ENCODE measurements around the gene SLFN12L. TPM values are rescaled to one million over a fixed set of nuclear protein-coding genes. Genes with fewer than 3 reads are reported as not detected.
A peak's percentile ranks its signal among the peaks of the same experiment; 100 is the strongest.

The SLFN12L gene
- total RNA-seq, 2 donors from 2014 or later: not detected

- Mint-ChIP-seq H3K36me3 (ENCODE audit: low read depth) (no peaks in the 10 kb centered on the region), H3K27ac (no peak overlapping the region), H3K4me3 (no peak overlapping the region), H3K4me1 (peaks cover 3% of the 10 kb centered on the region), H3K27me3 (ENCODE audit: insufficient read depth) (peaks cover 94% of the 10 kb centered on the region), H3K9me3 (peaks cover 5% of the 10 kb centered on the region)
- Histone ChIP-seq H3K36me3 (ENCODE audit: control insufficient read depth, insufficient read depth, low read length) (no peaks in the 10 kb centered on the region), H3K9me3 (ENCODE audit: control insufficient read depth, low read length) (no peaks in the 10 kb centered on the region), H3K4me1 (ENCODE audit: control insufficient read depth, insufficient read depth, low read length) (no peaks in the 10 kb centered on the region), H3K4me3 (ENCODE audit: low read length) (no peak overlapping the region), H3K27ac (ENCODE audit: low read depth, low read length) (no peak overlapping the region), H3K9ac (ENCODE audit: extremely low read depth, low read length, poor library complexity, severe bottlenecking) (no peak overlapping the region), H3K27me3 (ENCODE audit: control insufficient read depth, insufficient read depth, low read length, poor library complexity, severe bottlenecking) (peaks cover 70% of the 10 kb centered on the region)
- no peak for TF ChIP-seq CTCF (conservative IDR thresholded peaks at IDR 0.05)
- DNase-seq: no peak
- 77 to 90% methylated on average over 3 of the region's 3 CpGs for WGBS, 2 experiments (ENCODE audit: insufficient coverage in 1 of 2, insufficient read length in 1 of 2)
These were observed 46.1 kb downstream of the SLFN12L start for GRCh38 chr17:35491417-35491816.

GRCh38 chr17:35489944-35490343 is 47.5 kb downstream of the SLFN12L start:
- WGBS, 2 experiments (ENCODE audit: insufficient coverage in 1 of 2, insufficient read length in 1 of 2): 88 to 90% methylated on average over 3 to 18 of the region's 18 CpGs
- no peak for TF ChIP-seq CTCF (conservative IDR thresholded peaks at IDR 0.05)
- H3K9me3 ChIP-seq (ENCODE audit: control insufficient read depth, low read length): no peaks in the 10 kb centered on the region
- no peaks in the 10 kb centered on the region for H3K4me1 ChIP-seq (ENCODE audit: control insufficient read depth, insufficient read depth, low read length)
- no peak overlapping the region for H3K9ac ChIP-seq (ENCODE audit: extremely low read depth, low read length, poor library complexity, severe bottlenecking)
- DNase-seq: peak; percentile 59
- H3K9me3 Mint-ChIP-seq: peaks cover 5% of the 10 kb centered on the region
- H3K4me3 Mint-ChIP-seq: no peak overlapping the region
- peaks cover 63% of the 10 kb centered on the region for H3K27me3 ChIP-seq (ENCODE audit: control insufficient read depth, insufficient read depth, low read length, poor library complexity, severe bottlenecking)
- no peaks in the 10 kb centered on the region for H3K36me3 Mint-ChIP-seq (ENCODE audit: low read depth)
- no peaks in the 10 kb centered on the region for H3K36me3 ChIP-seq (ENCODE audit: control insufficient read depth, insufficient read depth, low read length)
- no peak overlapping the region for H3K27ac ChIP-seq (ENCODE audit: low read depth, low read length)
- peaks cover 94% of the 10 kb centered on the region for H3K27me3 Mint-ChIP-seq (ENCODE audit: insufficient read depth)
- H3K4me3 ChIP-seq (ENCODE audit: low read length): no peak overlapping the region
- no peak overlapping the region for H3K27ac Mint-ChIP-seq
- peaks cover 3% of the 10 kb centered on the region for H3K4me1 Mint-ChIP-seq

- Histone ChIP-seq H3K36me3 (ENCODE audit: control insufficient read depth, insufficient read depth, low read length) (no peaks in the 10 kb centered on the region), H3K27ac (ENCODE audit: low read depth, low read length) (no peak overlapping the region), H3K4me3 (ENCODE audit: low read length) (no peak overlapping the region), H3K27me3 (ENCODE audit: control insufficient read depth, insufficient read depth, low read length, poor library complexity, severe bottlenecking) (peaks cover 70% of the 10 kb centered on the region), H3K9me3 (ENCODE audit: control insufficient read depth, low read length) (no peaks in the 10 kb centered on the region), H3K9ac (ENCODE audit: extremely low read depth, low read length, poor library complexity, severe bottlenecking) (no peak overlapping the region), H3K4me1 (ENCODE audit: control insufficient read depth, insufficient read depth, low read length) (no peaks in the 10 kb centered on the region)
- no peak overlapping the region for H3K27ac Mint-ChIP-seq
- H3K4me1 Mint-ChIP-seq: peaks cover 2% of the 10 kb centered on the region
- H3K9me3 Mint-ChIP-seq: peaks cover 5% of the 10 kb centered on the region
- no peak for DNase-seq
- WGBS, 2 experiments (ENCODE audit: insufficient coverage in 1 of 2, insufficient read length in 1 of 2): 86 to 90% methylated on average over 15 of the region's 15 CpGs
- no peak overlapping the region for H3K4me3 Mint-ChIP-seq
- no peak for TF ChIP-seq CTCF (conservative IDR thresholded peaks at IDR 0.05)
- no peaks in the 10 kb centered on the region for H3K36me3 Mint-ChIP-seq (ENCODE audit: low read depth)
- peaks cover 98% of the 10 kb centered on the region for H3K27me3 Mint-ChIP-seq (ENCODE audit: insufficient read depth)
These were observed 48.5 kb downstream of the SLFN12L start for GRCh38 chr17:35488991-35489390.
